ENCODE measurements around the gene NDUFAF5.

- TF ChIP-seq, protein P1, sequence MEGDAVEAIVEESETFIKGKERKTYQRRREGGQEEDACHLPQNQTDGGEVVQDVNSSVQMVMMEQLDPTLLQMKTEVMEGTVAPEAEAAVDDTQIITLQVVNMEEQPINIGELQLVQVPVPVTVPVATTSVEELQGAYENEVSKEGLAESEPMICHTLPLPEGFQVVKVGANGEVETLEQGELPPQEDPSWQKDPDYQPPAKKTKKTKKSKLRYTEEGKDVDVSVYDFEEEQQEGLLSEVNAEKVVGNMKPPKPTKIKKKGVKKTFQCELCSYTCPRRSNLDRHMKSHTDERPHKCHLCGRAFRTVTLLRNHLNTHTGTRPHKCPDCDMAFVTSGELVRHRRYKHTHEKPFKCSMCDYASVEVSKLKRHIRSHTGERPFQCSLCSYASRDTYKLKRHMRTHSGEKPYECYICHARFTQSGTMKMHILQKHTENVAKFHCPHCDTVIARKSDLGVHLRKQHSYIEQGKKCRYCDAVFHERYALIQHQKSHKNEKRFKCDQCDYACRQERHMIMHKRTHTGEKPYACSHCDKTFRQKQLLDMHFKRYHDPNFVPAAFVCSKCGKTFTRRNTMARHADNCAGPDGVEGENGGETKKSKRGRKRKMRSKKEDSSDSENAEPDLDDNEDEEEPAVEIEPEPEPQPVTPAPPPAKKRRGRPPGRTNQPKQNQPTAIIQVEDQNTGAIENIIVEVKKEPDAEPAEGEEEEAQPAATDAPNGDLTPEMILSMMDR (IDR thresholded peaks at IDR 0.05): no peak
- TF ChIP-seq ZFX (IDR thresholded peaks at IDR 0.05; ENCODE audit: borderline replicate concordance): no peak
Observed at GRCh38 chr20:13839421-13840092, 54.7 kb downstream of the NDUFAF5 start.
